Neuron (in vitro differentiated cells): ENCODE results near the gene MRPL27.

Source experiments
- H2AFZ ChIP-seq: one replicate; pipeline ENCODE4 v1.6.1; 2013; ENCODE audit warnings: low read depth, mild to moderate bottlenecking, inconsistent platforms, low read length, moderate library complexity
- H3K27me3 ChIP-seq: one replicate; pipeline ENCODE4 v1.6.1; 2013; ENCODE audit warnings: low read length; ENCODE audit not compliant: insufficient read depth
- H3K36me3 ChIP-seq: one replicate; pipeline ENCODE4 v1.6.1; 2013; ENCODE audit warnings: low read length; ENCODE audit not compliant: insufficient read depth
- H3K4me1 ChIP-seq: one replicate; pipeline ENCODE4 v1.6.1; 2013; ENCODE audit warnings: low read length; ENCODE audit not compliant: insufficient read depth
- H3K4me3 ChIP-seq: 2 replicates; pipeline ENCODE4 v1.5.1; 2013; ENCODE audit warnings: mild to moderate bottlenecking, low read length, moderate library complexity
- H3K9me3 ChIP-seq: one replicate; pipeline ENCODE4 v1.6.1; 2013; ENCODE audit warnings: low read length

Gene MRPL27

GRCh38 chr17:50379351-50380132 lies 6.6 kb upstream of the MRPL27 start:
- H3K36me3 ChIP-seq: peaks cover 73% of the 10 kb centered on the region
- no peaks in the 10 kb centered on the region for H3K4me1 ChIP-seq
- H3K9me3 ChIP-seq: no peaks in the 10 kb centered on the region
- no peak overlapping the region for H2AFZ ChIP-seq
- H3K4me3 ChIP-seq: no peak overlapping the region
- no peaks in the 10 kb centered on the region for H3K27me3 ChIP-seq

GRCh38 chr17:50375858-50376538 lies 3.0 kb upstream of the MRPL27 start:
- Histone ChIP-seq H3K36me3 (peaks cover 40% of the 10 kb centered on the region), H3K9me3 (no peaks in the 10 kb centered on the region), H2AFZ (no peak overlapping the region), H3K4me1 (peaks cover 15% of the 10 kb centered on the region), H3K27me3 (no peaks in the 10 kb centered on the region), H3K4me3 (no peak overlapping the region)

GRCh38 chr17:50373705-50374104 lies 721 bp upstream of the MRPL27 start:
- Histone ChIP-seq H2AFZ (peak overlapping the region; percentile 22), H3K4me3 (peak overlapping the region; percentile 55), H3K36me3 (peaks cover 39% of the 10 kb centered on the region), H3K27me3 (no peaks in the 10 kb centered on the region), H3K4me1 (peaks cover 15% of the 10 kb centered on the region), H3K9me3 (no peaks in the 10 kb centered on the region)

- Histone ChIP-seq H3K4me3 (peak overlapping the region; percentile 55), H3K9me3 (no peaks in the 10 kb centered on the region), H2AFZ (peak overlapping the region; percentile 22), H3K36me3 (peaks cover 46% of the 10 kb centered on the region), H3K4me1 (peaks cover 15% of the 10 kb centered on the region), H3K27me3 (no peaks in the 10 kb centered on the region)
Observed at GRCh38 chr17:50372222-50372757, 694 bp downstream of the MRPL27 start.

- H3K27me3 ChIP-seq: no peaks in the 10 kb centered on the region
- peak overlapping the region; percentile 55 for H3K4me3 ChIP-seq
- H3K4me1 ChIP-seq: peaks cover 16% of the 10 kb centered on the region
- H2AFZ ChIP-seq: no peak overlapping the region
- peaks cover 50% of the 10 kb centered on the region for H3K36me3 ChIP-seq
- H3K9me3 ChIP-seq: no peaks in the 10 kb centered on the region
Observed at GRCh38 chr17:50371526-50371925, 1.5 kb downstream of the MRPL27 start.

- Histone ChIP-seq H3K36me3 (peaks cover 45% of the 10 kb centered on the region), H3K27me3 (no peaks in the 10 kb centered on the region)
Observed at GRCh38 chr17:50370052-50370451, 2.9 kb downstream of the MRPL27 start.

GRCh38 chr17:50367401-50367800 lies 5.6 kb downstream of the MRPL27 start:
- H2AFZ ChIP-seq: no peak overlapping the region
- peaks cover 48% of the 10 kb centered on the region for H3K4me1 ChIP-seq
- H3K9me3 ChIP-seq: no peaks in the 10 kb centered on the region
- H3K27me3 ChIP-seq: no peaks in the 10 kb centered on the region
- no peak overlapping the region for H3K4me3 ChIP-seq
- H3K36me3 ChIP-seq: peaks cover 45% of the 10 kb centered on the region

More at GRCh38 chr17:50370052-50370451, 2.9 kb downstream of the MRPL27 start:
- Histone ChIP-seq H3K9me3 (no peaks in the 10 kb centered on the region), H3K4me1 (peaks cover 30% of the 10 kb centered on the region), H3K4me3 (no peak overlapping the region), H2AFZ (no peak overlapping the region)

- Histone ChIP-seq H3K36me3 (peaks cover 49% of the 10 kb centered on the region), H3K27me3 (no peaks in the 10 kb centered on the region), H3K9me3 (no peaks in the 10 kb centered on the region), H3K4me3 (no peak overlapping the region), H3K4me1 (peaks cover 46% of the 10 kb centered on the region), H2AFZ (no peak overlapping the region)
Observed at GRCh38 chr17:50365649-50366393, 7.2 kb downstream of the MRPL27 start.

- no peak overlapping the region for H2AFZ ChIP-seq
- H3K4me3 ChIP-seq: no peak overlapping the region
- H3K4me1 ChIP-seq: peaks cover 46% of the 10 kb centered on the region
- no peaks in the 10 kb centered on the region for H3K27me3 ChIP-seq
- H3K36me3 ChIP-seq: peaks cover 46% of the 10 kb centered on the region
- no peaks in the 10 kb centered on the region for H3K9me3 ChIP-seq
Observed at GRCh38 chr17:50365165-50365564, 7.8 kb downstream of the MRPL27 start.

GRCh38 chr17:50364715-50365114 lies 8.3 kb downstream of the MRPL27 start:
- Histone ChIP-seq H2AFZ (no peak overlapping the region), H3K9me3 (no peaks in the 10 kb centered on the region), H3K27me3 (no peaks in the 10 kb centered on the region), H3K4me1 (peaks cover 46% of the 10 kb centered on the region), H3K4me3 (no peak overlapping the region), H3K36me3 (peaks cover 43% of the 10 kb centered on the region)

- Histone ChIP-seq H3K27me3 (no peaks in the 10 kb centered on the region), H3K9me3 (no peaks in the 10 kb centered on the region), H2AFZ (no peak overlapping the region), H3K4me3 (no peak overlapping the region), H3K36me3 (peaks cover 42% of the 10 kb centered on the region), H3K4me1 (peaks cover 46% of the 10 kb centered on the region)
Observed at GRCh38 chr17:50364061-50364458, 8.9 kb downstream of the MRPL27 start.

- Histone ChIP-seq H3K27me3 (no peaks in the 10 kb centered on the region), H3K4me1 (peaks cover 46% of the 10 kb centered on the region), H3K4me3 (no peak overlapping the region), H3K9me3 (no peaks in the 10 kb centered on the region), H3K36me3 (peaks cover 42% of the 10 kb centered on the region), H2AFZ (no peak overlapping the region)
Observed at GRCh38 chr17:50363217-50364060, 9.5 kb downstream of the MRPL27 start.
